ENCODE measurements around the gene ZNF639. TPM values are rescaled to one million over a fixed set of nuclear protein-coding genes. Genes with fewer than 3 reads are reported as not detected.

ZNF639 gene
- total and polyA plus RNA-seq, 10 of the 15 experiments (the other 5 are each of a cell fraction or from before 2014, with no cell fraction given), result 16.3 to 61.2 (median 35.3) TPM

GRCh38 chr3:179376474-179376873 is 53.6 kb downstream of the ZNF639 start (continued):
- TF ChIP-seq BCLAF1 (IDR thresholded peaks at IDR 0.05) (no peak), ESRRA (IDR thresholded peaks at IDR 0.05; ENCODE audit: low read length) (no peak)

Other genes starting within 250 kb of the ZNF639 start
- gene PIK3CA, start 174.7 kb upstream of the ZNF639 start, total RNA-seq (2014; rRNA removed), result 10.8 and 13.9 TPM in 2 replicates
- 18.6 and 18.7 TPM in 2 replicates for gene PIK3CA, start 174.7 kb upstream of the ZNF639 start, total RNA-seq (2014; rRNA removed; fragmentation: Illumina TruSeq; extraction: Trizol)
- gene PIK3CA, start 174.7 kb upstream of the ZNF639 start, total RNA-seq (2021), result 16.9 and 17.4 TPM in 2 replicates
- 15.7 and 28.9 TPM in 2 replicates for gene PIK3CA, start 174.7 kb upstream of the ZNF639 start, polyA plus RNA-seq (2011; rRNA removed)
- 13.3 and 15.3 TPM in 2 replicates for gene PIK3CA, start 174.7 kb upstream of the ZNF639 start, polyA plus RNA-seq (2014; fragmentation: Illumina TruSeq; extraction: Trizol)
- gene PIK3CA, start 174.7 kb upstream of the ZNF639 start, polyA plus RNA-seq (2014; fragmentation: Nextera tagmentation; extraction: Ambion mirVana), result 1 to 10 TPM; 3.0 to 4.1 TPM
- 6.7 and 7.0 TPM in 2 replicates for gene PIK3CA, start 174.7 kb upstream of the ZNF639 start, polyA plus RNA-seq (2014; rRNA removed)
- gene PIK3CA, start 174.7 kb upstream of the ZNF639 start, polyA plus RNA-seq (2016; fragmentation: Nextera tagmentation; extraction: Ambion mirVana), result 1 to 10 TPM; 3.5 to 7.2 TPM
- 2.2 and 2.3 TPM in 2 replicates for gene KCNMB3, start 71.9 kb upstream of the ZNF639 start, total RNA-seq (2014; rRNA removed)
- gene KCNMB3, start 71.9 kb upstream of the ZNF639 start, total RNA-seq (2014; rRNA removed; fragmentation: Illumina TruSeq; extraction: Trizol), result 2.9 and 3.2 TPM in 2 replicates
- 1.7 and 2.1 TPM in 2 replicates for gene KCNMB3, start 71.9 kb upstream of the ZNF639 start, total RNA-seq (2021)
- gene KCNMB3, start 71.9 kb upstream of the ZNF639 start, polyA plus RNA-seq (2011; rRNA removed), result 3.4 and 4.3 TPM in 2 replicates
- gene KCNMB3, start 71.9 kb upstream of the ZNF639 start, polyA plus RNA-seq (2014; fragmentation: Illumina TruSeq; extraction: Trizol), result 4.6 and 4.8 TPM in 2 replicates
- 1 to 10 TPM; 1.2 to 3.2 TPM for gene KCNMB3, start 71.9 kb upstream of the ZNF639 start, polyA plus RNA-seq (2014; fragmentation: Nextera tagmentation; extraction: Ambion mirVana)
- 1.7 and 2.2 TPM in 2 replicates for gene KCNMB3, start 71.9 kb upstream of the ZNF639 start, polyA plus RNA-seq (2014; rRNA removed)
- under 1 TPM; 0.20 to 0.62 TPM for gene KCNMB3, start 71.9 kb upstream of the ZNF639 start, polyA plus RNA-seq (2016; fragmentation: Nextera tagmentation; extraction: Ambion mirVana)
- gene MFN1, start 24.7 kb downstream of the ZNF639 start, total RNA-seq (2014; rRNA removed), result 51.5 and 67.2 TPM in 2 replicates
- gene MFN1, start 24.7 kb downstream of the ZNF639 start, total RNA-seq (2014; rRNA removed; fragmentation: Illumina TruSeq; extraction: Trizol), result 40.9 and 43.6 TPM in 2 replicates
- gene MFN1, start 24.7 kb downstream of the ZNF639 start, total RNA-seq (2021), result 53.4 and 55.2 TPM in 2 replicates
- gene MFN1, start 24.7 kb downstream of the ZNF639 start, polyA plus RNA-seq (2011; rRNA removed), result 120 and 217 TPM in 2 replicates
- 35.9 and 53.1 TPM in 2 replicates for gene MFN1, start 24.7 kb downstream of the ZNF639 start, polyA plus RNA-seq (2014; fragmentation: Illumina TruSeq; extraction: Trizol)
- 10 to 100 TPM; 14.4 to 15.9 TPM for gene MFN1, start 24.7 kb downstream of the ZNF639 start, polyA plus RNA-seq (2014; fragmentation: Nextera tagmentation; extraction: Ambion mirVana)
- gene MFN1, start 24.7 kb downstream of the ZNF639 start, polyA plus RNA-seq (2014; rRNA removed), result 38.7 and 46.8 TPM in 2 replicates
- gene MFN1, start 24.7 kb downstream of the ZNF639 start, polyA plus RNA-seq (2016; fragmentation: Nextera tagmentation; extraction: Ambion mirVana), result 10 to 100 TPM; 34.3 to 34.6 TPM
- 1.9 and 3.0 TPM in 2 replicates for gene GNB4, start 128.4 kb downstream of the ZNF639 start, total RNA-seq (2014; rRNA removed)
- 2.3 and 3.4 TPM in 2 replicates for gene GNB4, start 128.4 kb downstream of the ZNF639 start, total RNA-seq (2014; rRNA removed; fragmentation: Illumina TruSeq; extraction: Trizol)
- 2.4 and 3.1 TPM in 2 replicates for gene GNB4, start 128.4 kb downstream of the ZNF639 start, total RNA-seq (2021)
- 0.14 and 0.20 TPM in 2 replicates for gene GNB4, start 128.4 kb downstream of the ZNF639 start, polyA plus RNA-seq (2011; rRNA removed)
- 2.1 and 2.6 TPM in 2 replicates for gene GNB4, start 128.4 kb downstream of the ZNF639 start, polyA plus RNA-seq (2014; fragmentation: Illumina TruSeq; extraction: Trizol)
- gene GNB4, start 128.4 kb downstream of the ZNF639 start, polyA plus RNA-seq (2014; fragmentation: Nextera tagmentation; extraction: Ambion mirVana), result 1 to 10 TPM in 1 of 2 experiments, under 1 TPM in 1; 0.91 to 1.0 TPM
- 1.6 and 1.7 TPM in 2 replicates for gene GNB4, start 128.4 kb downstream of the ZNF639 start, polyA plus RNA-seq (2014; rRNA removed)
- 1 to 10 TPM; 1.3 to 2.6 TPM for gene GNB4, start 128.4 kb downstream of the ZNF639 start, polyA plus RNA-seq (2016; fragmentation: Nextera tagmentation; extraction: Ambion mirVana)
- gene ACTL6A, start 239.9 kb downstream of the ZNF639 start, total RNA-seq (2014; rRNA removed), result 73.1 and 90.1 TPM in 2 replicates
- 74.2 and 77.3 TPM in 2 replicates for gene ACTL6A, start 239.9 kb downstream of the ZNF639 start, total RNA-seq (2014; rRNA removed; fragmentation: Illumina TruSeq; extraction: Trizol)
- 69.3 and 70.2 TPM in 2 replicates for gene ACTL6A, start 239.9 kb downstream of the ZNF639 start, total RNA-seq (2021)
- gene ACTL6A, start 239.9 kb downstream of the ZNF639 start, polyA plus RNA-seq (2011; rRNA removed), result 113 and 154 TPM in 2 replicates
- gene ACTL6A, start 239.9 kb downstream of the ZNF639 start, polyA plus RNA-seq (2014; fragmentation: Illumina TruSeq; extraction: Trizol), result 109 and 140 TPM in 2 replicates
- 100 to 1,000 TPM; 102 to 123 TPM for gene ACTL6A, start 239.9 kb downstream of the ZNF639 start, polyA plus RNA-seq (2014; fragmentation: Nextera tagmentation; extraction: Ambion mirVana)
- 86.7 and 89.8 TPM in 2 replicates for gene ACTL6A, start 239.9 kb downstream of the ZNF639 start, polyA plus RNA-seq (2014; rRNA removed)
- 100 to 1,000 TPM; 172 to 197 TPM for gene ACTL6A, start 239.9 kb downstream of the ZNF639 start, polyA plus RNA-seq (2016; fragmentation: Nextera tagmentation; extraction: Ambion mirVana)

Data from GM12878 (cell line).